Measurements from ENCODE around the gene ZNF670.

Gene ZNF670

DNA sequence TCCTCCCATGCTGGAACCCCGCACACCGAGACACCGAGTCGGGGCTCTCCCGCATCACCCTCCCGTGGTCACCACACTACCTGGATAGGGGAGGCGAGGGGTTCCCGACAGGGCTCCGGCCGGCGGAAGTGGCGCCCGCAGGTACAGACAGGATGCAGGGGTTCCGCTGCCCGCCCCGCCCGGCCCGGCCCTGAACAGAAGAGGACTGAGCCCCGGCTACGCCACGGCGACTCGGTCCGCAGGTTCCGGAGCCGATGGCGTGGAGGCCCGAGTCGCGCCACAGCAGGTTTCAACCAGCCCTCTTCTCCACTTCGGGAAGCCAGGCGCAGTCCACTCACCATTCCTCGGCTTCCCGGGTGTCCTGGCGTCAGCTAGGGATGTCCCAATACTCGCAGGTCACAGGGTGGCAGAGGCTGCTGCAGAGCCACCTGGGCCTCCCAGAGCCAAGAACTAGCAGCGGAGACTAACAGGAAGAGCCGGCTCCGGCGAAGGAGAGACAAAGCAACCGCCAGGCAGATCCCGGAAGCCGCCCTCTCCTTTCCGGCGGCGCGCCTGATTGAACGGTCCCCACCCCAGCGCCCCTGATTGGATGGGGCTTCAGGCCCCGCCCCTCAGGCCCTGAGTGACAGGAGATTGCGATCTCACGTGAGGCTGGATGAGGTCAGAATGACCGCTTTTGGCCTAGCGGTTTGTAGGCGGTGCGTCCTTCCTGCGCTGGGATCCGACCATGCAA is 25.4 kb upstream of the ZNF670 start, which contains the start of gene ZNF669:
Gene ZNF669, minus strand, starts transcription at position 498 of the 733 bp plus-strand sequence. Its CDS starts 157 bp downstream, at position 341.
- peak; percentile 93 for DNase-seq

DNA sequence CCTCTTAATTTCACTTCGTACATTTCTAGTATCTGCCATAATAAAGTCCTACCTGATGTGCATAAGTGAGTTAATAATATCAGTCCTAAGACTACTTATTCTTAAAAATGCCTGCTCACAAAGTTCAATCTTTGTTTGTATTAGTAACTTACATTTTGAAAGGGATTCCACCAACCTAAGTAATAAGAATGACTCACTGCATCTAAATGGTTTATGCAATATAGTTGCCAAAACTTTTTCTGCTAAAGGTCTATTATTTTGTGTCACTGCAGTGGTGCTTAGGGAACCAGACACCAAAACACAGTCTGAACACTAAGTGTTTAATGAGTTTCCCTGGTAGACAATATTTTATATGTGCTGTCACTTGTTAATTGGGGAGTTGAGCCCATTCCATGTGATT is 23.8 kb upstream of the ZNF670 start:
- no peak for DNase-seq

DNA sequence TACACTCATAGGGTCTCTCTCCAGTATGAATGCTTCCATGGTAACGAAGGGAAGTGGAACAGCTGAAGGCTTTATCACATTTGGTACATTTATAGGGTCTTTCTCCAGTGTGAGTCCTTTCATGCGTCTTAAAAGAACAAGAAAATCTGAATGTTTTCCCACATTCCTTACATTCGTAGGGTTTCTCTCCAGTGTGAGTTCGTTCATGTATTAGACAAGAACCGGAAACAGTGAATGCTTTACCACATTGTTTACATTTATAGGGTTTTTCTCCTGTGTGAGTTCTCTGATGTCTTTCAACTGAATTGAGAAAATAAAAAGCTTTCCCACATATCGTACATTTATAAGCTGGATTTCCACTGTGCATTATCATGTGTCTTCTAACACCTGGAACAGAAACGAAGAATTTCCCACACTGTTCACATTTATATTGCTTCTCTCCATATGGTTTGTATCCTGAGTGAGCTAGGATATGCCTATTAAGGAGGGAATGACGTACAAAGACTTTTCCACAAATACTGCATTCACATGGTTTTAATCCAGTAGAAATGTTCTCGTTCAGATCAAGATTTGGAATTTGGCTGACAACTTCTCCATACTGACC is 22.2 kb upstream of the ZNF670 start:
- no peak for DNase-seq

DNA sequence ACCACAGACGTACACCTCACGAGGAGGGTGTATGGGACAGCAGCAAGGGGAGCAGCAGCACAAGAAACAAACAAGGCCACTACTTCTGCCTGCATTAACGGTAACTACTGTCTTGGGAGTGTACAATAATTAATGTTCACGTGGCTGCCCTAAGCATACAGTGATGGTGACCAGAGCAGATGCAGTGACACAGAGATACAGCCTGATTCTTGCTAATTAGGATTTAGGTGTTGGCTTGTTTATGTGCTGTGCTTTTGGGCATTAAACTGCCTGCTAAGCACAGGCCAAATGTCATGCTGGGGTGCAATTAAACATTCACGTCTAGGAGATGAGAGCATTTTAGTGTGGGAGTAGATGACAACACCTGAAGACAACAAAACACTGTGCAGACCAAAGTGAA is 18.3 kb upstream of the ZNF670 start:
- no peak for DNase-seq

DNA sequence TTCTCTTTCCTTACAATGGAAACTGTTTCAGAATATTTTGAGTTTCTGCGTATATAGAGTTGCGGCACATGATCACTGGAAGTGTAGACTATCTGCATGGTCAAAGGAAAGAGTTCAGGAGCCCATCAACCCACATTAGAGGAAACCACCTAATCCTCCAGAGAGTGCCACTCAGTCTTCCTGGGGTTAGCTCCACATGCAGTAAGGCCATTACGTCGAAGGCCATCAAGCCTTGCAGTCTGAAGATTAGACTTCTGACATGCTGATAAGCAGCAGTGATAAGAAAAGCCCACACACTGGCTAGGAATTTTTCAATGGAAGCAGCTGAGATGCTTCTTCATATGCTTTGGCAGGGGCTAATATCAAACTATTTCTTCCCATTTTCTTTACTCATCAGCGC is 17.9 kb upstream of the ZNF670 start:
- no peak for DNase-seq

DNA sequence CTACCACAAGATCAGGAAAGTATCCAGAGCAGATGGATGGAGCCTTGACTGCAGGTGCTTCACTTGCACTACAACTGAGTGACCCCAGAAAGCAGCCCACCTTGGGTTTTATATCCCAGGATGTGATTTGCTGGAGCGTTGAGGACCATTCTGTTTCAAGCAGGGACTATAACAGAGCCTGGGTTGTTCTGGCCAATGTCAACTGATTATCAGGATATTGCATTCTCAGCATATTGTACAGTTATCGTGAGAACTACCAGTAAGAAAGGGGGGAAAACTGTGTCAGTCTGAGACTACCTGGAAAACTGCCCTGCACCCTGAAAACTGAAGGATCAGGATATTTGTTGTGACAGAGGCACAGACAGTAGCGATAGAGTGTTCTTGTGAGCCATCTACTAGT is 17.5 kb upstream of the ZNF670 start:
- DNase-seq: no peak

DNA sequence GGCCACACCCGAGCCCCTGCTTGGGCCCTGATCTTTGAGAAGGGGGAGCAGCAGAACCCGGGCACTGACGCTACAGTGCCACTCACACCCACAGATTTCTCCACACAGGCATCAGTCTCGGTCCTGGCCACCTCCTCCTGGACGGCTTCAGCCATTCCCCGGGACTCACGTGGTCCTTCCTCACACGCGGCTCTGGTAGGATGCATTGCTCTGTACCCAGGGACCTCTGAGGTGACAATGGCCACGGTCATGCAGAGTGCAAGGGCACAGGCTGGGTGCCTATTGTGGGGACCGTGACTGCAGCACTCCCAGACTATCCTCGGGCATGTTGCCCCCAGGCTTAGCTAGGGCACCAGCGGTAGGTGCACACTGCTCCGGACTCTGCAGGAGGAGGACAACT is 11.8 kb upstream of the ZNF670 start:
- DNase-seq: no peak

DNA sequence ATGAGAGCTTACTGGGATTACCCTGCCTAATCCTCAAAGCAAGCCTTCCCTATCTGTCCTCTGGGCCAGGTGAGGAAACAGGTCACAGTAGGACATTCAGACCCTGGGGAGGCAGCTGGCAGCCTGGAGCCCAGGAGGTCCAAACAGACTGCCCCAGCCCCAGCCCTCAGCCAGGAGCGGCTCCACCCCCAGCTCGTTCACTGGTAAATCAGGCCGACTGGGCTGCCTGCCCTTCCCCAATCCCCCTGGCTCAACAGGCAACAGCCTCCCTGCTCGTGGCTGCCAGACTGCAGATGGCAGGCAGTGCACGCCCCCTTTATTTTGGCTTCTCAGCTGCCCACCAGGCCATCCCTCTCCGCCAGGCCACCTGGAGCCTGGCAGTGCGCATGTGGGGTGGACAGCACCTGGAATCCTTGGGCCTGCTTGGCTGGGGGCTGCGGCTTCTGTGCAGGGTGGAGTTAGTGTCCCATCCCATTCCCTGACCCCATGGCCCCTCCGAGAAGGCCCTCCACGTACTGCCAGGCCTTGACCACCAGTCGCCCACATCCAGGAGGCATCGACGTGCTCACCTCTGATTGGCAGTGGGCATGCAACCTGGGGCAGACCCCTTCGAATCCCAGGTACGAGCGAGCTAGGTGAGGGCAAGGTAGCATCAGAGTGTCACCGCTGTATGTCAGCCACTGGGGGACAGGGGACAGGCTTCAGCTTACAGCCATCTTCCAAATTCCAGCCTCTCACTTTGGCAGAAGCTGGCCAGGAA is 11.2 kb upstream of the ZNF670 start:
- no peak for DNase-seq

DNA sequence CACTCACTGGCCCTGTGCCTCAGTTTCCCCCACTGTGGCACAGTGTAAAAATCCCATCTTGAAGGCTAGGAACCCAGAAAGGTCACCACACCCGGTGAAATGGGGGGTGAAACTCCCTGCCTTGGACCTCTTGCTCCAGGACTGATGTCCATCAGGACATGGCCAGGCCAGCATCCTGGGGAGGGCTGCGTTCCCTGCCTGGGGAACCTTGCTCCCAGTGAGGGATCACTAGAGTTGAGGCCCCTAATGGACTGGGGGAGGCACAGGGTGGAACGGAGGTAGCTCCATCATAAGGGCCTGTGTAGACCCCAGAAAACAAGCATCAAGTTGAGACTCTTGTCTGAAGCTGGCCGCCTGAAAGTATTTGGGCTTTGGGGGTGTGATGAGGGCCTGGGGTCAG is 10.4 kb upstream of the ZNF670 start:
- no peak for DNase-seq

DNA sequence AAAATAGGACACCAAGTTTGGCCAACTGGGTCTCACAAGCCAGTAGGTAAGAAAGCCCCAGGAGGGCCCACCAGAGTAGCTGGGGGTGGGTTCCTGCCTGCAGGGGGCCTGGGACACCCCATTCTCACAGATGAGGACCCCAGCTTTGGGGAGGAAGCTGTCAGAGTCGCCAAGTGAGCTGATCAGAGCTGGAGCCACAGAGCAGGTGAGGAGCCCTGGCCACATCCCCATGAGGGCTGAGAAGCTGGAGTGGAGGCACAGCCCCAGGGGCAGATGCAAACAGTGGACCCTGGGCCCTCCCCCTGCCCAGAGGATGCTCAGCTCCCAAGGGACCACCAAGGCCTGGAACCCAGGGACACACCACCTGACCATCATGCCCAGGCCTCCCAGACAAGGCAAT is 8.6 kb upstream of the ZNF670 start:
- no peak for DNase-seq

DNA sequence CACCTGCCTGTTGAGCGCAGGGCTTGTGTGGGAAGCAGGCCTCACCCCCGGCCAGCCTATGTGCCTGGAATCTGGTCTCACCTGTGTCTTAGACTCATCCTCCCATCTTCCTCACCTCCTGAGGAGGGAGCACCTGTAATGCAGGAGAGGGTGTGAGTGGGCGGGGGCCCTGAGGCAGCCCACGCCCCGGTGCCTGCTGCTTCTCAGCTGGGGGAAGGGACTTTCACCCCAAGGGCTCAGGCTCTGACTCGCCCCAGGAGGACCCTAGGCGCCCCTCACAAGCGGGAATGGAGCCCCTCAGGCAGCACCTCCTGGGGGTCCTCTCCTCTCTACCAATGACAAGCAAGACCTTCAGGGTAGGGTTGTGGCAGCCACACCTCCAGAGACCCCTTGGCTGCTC is 6.7 kb upstream of the ZNF670 start:
- DNase-seq: no peak

DNA sequence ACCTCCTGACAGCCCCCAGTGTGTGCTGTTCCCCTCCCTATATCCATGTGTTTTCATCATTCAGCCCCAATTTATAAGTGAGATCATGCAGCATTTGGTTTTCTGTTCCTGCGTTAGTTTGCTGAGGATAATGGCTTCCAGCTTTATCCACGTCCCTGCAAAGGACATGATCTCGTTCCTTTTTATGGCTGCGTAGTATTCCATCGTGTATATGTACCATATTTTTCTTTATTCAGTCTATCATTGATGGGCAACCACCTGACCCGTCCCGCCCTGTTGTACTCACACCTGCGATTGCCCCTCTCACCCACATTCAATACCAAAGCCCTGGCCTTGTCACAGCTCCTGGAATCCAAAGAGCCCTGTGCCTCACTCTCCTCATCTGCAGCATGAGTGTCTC is 6.2 kb upstream of the ZNF670 start:
- DNase-seq: no peak

DNA sequence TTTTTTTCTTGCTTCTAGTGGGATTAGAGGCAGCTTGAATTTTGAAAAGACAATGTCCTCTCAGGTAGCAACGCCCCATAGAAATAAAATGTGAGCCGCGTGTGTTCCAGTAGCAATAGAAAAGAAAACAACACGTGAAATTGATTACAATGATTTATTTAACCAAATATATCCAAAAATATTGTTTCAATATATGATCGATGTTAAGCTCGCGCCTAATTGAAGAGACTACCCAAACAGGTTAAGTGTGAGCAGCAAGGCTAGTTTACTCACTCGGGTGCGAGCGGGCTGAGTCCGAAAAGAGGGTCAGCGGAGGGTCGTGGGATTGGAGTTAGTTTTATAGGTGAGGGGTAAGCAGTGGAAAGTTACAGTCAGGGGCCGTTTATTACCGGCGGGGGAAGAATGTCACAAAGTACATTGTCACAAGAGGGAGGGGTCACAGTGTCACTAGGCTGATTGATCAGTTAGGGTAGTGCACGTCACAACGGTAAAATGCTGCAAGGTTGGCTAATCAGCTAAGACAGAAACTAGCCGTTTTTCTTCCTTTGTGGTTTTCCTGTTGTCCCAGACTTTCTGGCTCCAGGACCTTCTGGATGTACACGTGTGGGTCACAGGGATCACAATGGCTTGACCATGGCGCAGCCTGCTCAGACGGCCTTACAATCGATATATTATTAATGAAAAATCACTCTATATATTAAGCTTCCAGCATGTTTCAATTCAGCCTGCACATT is 697 bp upstream of the ZNF670 start:
- no peak for DNase-seq

DNA sequence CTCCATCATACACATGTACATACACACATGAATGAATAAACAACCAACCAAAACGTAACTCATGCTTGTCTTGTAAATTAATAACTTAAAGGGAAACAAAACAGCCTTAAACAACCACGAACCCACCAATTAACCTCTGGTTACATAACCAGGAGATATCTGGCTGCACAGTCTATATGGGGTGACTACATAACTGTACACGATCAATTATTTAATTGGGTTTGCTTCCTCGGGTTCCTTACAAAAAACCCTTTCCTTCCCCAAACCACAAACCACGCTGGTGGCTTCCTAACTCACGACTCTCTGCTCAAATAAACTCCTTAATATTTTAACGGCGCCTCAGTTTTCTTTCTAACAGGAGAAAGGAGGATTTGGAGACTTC is 744 bp downstream of the ZNF670 start:
- no peak for DNase-seq

DNA sequence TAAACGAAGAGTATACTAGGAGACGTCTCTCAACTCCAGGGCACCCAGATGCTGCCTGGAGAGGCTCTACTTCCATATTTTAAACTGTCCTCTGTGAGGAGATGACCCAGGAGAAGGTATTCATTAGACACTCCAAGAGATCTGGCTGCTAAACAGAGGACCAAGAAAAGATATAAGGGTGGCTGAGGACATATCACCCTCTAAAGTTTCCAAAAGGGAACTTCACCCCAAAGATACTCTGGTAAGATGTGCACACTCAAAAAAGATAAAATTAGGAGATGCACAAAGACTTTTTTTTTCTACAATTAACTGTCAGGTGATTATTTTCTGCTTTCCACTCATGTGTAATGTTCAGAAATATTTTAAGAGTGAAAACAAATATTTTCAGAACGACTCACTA is 1.4 kb downstream of the ZNF670 start:
- DNase-seq: no peak

DNA sequence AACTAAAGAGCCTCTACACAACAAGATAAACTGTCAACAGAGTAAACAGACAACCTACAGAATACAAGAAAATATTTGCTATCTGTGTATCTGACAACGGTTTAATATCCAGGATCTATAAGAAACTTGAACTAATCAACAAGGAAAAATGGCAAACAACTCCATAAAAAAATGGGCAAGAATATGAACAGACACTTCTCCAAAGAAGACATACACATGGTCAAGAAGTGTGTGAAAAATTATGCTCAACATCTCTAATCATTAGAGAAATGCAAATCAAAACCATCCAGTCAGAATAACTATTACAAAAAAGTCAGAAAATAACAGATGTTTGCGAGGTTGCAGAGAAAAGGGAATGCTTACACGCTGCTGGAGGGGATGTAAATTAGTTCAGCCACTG is 8.0 kb downstream of the ZNF670 start:
- no peak for DNase-seq

DNA sequence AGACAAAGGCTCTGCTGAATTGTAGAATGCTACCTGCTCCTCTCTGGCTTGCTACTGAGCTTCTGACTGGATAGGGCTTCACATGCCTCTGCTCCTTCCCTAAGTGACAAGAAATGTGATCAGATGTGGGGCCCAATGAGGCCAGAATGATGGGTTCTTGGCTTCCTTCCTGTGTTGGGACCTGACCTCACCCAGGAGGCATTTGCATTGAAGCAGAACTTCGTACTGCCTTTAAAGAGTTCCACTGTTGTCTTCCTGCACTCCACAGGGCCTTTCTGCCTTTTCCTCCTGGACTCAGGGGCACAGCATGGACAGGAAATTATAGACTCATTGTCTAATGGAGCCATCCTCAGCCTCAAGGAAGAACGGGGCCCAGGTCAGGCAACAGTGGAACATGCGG is 14.3 kb downstream of the ZNF670 start:
- DNase-seq: no peak

DNA sequence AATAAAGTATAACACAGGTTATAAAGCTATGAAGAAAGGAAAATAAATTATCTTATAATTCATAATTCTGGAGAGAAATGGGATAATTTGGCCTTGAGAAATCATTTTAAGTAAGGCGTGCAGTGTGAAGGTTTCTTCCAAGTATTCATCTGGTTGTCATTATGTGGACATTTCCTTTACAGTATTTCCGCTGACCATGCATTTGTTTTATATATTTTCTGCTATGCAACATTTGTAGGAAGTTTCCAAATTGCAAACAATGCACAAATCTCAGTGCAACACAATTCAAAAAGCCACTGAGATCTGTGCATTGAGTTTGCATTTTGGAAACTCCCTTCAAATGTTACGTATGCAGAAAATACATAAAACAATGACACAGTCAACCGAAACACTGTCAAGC is 17.8 kb downstream of the ZNF670 start:
- DNase-seq: no peak

DNA sequence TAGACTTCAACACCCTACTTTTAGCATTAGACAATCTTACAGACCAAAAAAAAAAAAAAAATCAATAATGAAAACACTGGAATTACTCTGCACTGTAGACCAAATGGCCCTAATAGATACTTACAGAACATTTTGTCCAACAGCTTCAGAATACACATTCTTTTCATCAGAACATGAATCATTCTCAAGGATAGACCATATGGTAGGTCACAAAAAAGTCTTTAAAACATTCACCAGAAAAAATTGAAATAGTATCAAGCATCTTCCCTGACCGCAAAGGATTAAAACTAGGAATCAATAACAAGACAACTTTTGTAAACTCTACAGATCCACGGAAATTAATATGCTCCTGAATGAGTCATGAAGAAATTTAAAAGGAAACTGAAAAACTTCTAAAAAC is 22.5 kb downstream of the ZNF670 start:
- DNase-seq: no peak

DNA sequence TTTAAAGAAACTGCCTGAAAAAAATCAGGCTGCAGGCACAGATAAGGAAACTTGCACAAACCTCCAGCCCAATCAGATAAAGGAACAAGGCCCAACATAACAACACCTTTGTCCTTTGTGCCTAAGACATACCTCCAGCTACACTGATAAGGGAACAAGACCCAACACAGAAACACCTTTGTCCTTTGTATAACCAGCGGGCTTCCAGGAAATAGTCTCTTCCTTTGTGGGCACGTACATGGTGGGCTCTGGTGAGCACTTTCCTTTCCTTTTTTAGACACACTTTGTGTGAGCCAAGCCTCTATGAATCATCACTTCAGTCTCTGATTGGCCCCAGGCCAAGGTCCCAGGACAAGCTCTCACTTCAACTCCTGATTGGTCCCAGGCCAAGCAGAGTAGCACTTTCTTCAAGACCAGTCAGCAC is 23.6 kb downstream of the ZNF670 start:
- no peak for DNase-seq

DNA sequence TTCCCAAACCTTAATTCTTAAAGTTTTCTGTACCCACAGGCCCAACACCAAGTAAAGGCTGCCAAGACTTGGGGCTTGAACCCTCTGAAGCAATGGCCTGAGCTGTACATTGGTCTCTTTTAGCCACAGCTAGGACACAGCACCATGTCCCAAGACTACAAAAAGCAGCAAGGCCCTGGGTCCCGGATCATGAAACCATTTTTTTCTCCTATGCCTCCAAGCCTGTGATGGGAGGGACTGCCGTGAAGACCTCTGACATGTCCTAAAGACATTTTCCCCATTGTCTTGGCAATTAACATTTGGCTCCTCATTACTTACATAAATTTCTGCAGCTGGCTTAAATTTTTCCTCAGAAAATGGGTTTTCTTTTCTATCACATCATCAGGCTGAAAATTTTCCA is 30.9 kb downstream of the ZNF670 start:
- DNase-seq: no peak

DNA sequence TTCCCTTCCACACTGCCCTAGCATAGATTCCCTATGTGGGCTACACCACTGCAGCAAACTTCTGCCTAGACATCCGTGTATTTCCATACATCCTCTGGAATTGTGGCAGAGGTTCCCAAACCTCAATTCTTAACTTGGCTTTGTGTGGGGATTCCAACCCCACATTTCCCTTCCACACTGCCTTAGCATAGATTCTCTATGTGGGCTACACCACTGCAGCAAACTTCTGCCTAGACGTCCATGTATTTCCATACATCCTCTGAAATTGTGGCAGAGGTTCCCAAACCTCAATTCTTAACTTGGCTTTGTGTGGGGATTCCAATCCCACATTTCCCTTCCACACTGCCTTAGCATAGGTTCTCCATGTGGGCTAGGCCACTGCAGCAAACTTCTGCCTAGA is 31.4 kb downstream of the ZNF670 start:
- DNase-seq: no peak

DNA sequence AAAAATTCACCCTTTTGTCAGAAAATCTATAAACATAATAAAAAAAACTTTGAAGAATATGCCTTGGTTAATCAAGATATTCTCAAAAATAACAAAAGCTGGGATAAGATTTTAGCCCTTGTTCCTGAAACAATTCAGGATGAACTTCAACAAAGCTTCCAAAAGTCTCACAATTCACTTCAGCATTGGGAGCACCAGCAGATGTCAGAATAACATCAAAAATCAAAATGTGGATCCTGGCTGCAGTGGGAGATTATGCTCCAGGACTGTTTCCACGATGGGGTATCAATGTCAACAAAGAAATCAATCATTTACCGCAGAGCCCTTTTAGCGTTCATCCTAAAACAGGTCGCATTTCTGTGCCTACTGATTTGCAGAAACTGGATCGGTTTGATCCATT is 35.2 kb downstream of the ZNF670 start:
- no peak for DNase-seq
